ENCODE results near the gene MEA1.

GRCh38 chr6:42979523-42980177 is 34.1 kb downstream of the MEA1 start:
- TF ChIP-seq, protein P1, sequence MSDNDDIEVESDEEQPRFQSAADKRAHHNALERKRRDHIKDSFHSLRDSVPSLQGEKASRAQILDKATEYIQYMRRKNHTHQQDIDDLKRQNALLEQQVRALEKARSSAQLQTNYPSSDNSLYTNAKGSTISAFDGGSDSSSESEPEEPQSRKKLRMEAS (IDR thresholded peaks at IDR 0.05): no peak
- no peak for TF ChIP-seq FOXM1 (IDR thresholded peaks at IDR 0.05; ENCODE audit: borderline replicate concordance, low read depth)
- no peak for TF ChIP-seq EP300 (IDR thresholded peaks at IDR 0.05; ENCODE audit: borderline replicate concordance)
- TF ChIP-seq CREB1 (IDR thresholded peaks at IDR 0.05; ENCODE audit: low read depth): no peak
- no peak for TF ChIP-seq TEAD4 (IDR thresholded peaks at IDR 0.05)
- no peak for TF ChIP-seq REST (IDR thresholded peaks at IDR 0.05; ENCODE audit: low read depth)
- no peak for TF ChIP-seq CEBPB (IDR thresholded peaks at IDR 0.05)

Measured in Ishikawa (cell line).